ENCODE data around the gene EPOP. TPM values are rescaled to one million over a fixed set of nuclear protein-coding genes. Genes with fewer than 3 reads are reported as not detected.
A peak's percentile ranks its signal among the peaks of the same experiment; 100 is the strongest.

The EPOP gene
- total and polyA plus RNA-seq, 2 of the 13 experiments (the other 11 are each of a cell fraction or from before 2014, with no cell fraction given): 14.7 to 37.8 TPM

GRCh38 chr17:38702166-38702915 is 27.6 kb upstream of the EPOP start (continued):
- TF ChIP-seq ZNF275 (CRISPR knock-in tag; IDR thresholded peaks at IDR 0.05; ENCODE audit: borderline replicate concordance) (peak; percentile 80; the same call in 1 of the 2 replicates), MYNN (CRISPR knock-in tag; IDR thresholded peaks at IDR 0.05; ENCODE audit: low read depth) (no peak), REPIN1 (CRISPR knock-in tag; IDR thresholded peaks at IDR 0.05; ENCODE audit: borderline replicate concordance, low read depth) (0 out of 2 replicates have a peak, but pooled peaks have one; percentile 37), ESRRA (CRISPR knock-in tag; IDR thresholded peaks at IDR 0.05; ENCODE audit: low read depth) (peak; percentile 40; the same call in 1 of the 2 replicates), CHD2 (IDR thresholded peaks at IDR 0.05; ENCODE audit: low read depth, low read length) (peak; percentile 96), CTCF (CRISPR knock-in tag; IDR thresholded peaks at IDR 0.05) (0 out of 2 replicates have a peak, but pooled peaks have one; percentile 2), HOXA9 (CRISPR knock-in tag; IDR thresholded peaks at IDR 0.05; ENCODE audit: borderline replicate concordance) (peak; percentile 84; the same call in 1 of the 2 replicates), THAP8 (CRISPR knock-in tag; IDR thresholded peaks at IDR 0.05; ENCODE audit: borderline replicate concordance) (0 out of 2 replicates have a peak, but pooled peaks have one; percentile 59), ETV6 (CRISPR knock-in tag; conservative IDR thresholded peaks at IDR 0.05) (peak; percentile 93), PHF20 (CRISPR knock-in tag; IDR thresholded peaks at IDR 0.05) (peak; percentile 53), FOSL1 (CRISPR knock-in tag; IDR thresholded peaks at IDR 0.05; ENCODE audit: borderline replicate concordance) (no peak), ZNF567 (CRISPR knock-in tag; IDR thresholded peaks at IDR 0.05; ENCODE audit: borderline replicate concordance) (no peak), MATR3 (CRISPR knock-in tag; IDR thresholded peaks at IDR 0.05) (no peak), MAZ (IDR thresholded peaks at IDR 0.05; ENCODE audit: borderline replicate concordance, low read depth, low read length) (peak; percentile 67; the same call in 1 of the 2 replicates), MAZ (CRISPR knock-in tag; IDR thresholded peaks at IDR 0.05; ENCODE audit: low read depth) (peak; percentile 93), CHCHD3 (CRISPR knock-in tag; IDR thresholded peaks at IDR 0.05) (peak; percentile 90; the same call in 1 of the 2 replicates), PAXIP1 (CRISPR knock-in tag; conservative IDR thresholded peaks at IDR 0.05) (peak; percentile 42; the same call in 1 of the 2 replicates), KLF11 (CRISPR knock-in tag; IDR thresholded peaks at IDR 0.05) (no peak; the same call in 1 of the 2 replicates)
